NB4 (cell line): Measurements from ENCODE around the gene TTC38.

Experiments
- DNase-seq: peaks from one replicate; pipeline ENCODE4 v3.0.0; 2010; ENCODE audit warnings: low read depth
- H3K4me3 ChIP-seq: one replicate; pipeline ENCODE4 v1.5.1; 2011; ENCODE audit warnings: mild to moderate bottlenecking, low read depth, low read length, moderate library complexity
- CTCF ChIP-seq: IDR thresholded peaks from one replicate; pipeline ENCODE4 v1.5.1; 2012; ENCODE audit warnings: low read depth, low read length
- MAX ChIP-seq: IDR thresholded peaks from 2 replicates; pipeline ENCODE4 v1.6.1; 2011; ENCODE audit warnings: low read depth, low read length
- MYC ChIP-seq: IDR thresholded peaks from 2 replicates; pipeline ENCODE4 v1.6.1; 2011; ENCODE audit warnings: low read depth, low read length
- POLR2A ChIP-seq: IDR thresholded peaks from 2 replicates; pipeline ENCODE4 v1.6.1; 2011; ENCODE audit warnings: mild to moderate bottlenecking; ENCODE audit not compliant: insufficient read length; ENCODE audit errors: extremely low read depth

Gene TTC38

DNA sequence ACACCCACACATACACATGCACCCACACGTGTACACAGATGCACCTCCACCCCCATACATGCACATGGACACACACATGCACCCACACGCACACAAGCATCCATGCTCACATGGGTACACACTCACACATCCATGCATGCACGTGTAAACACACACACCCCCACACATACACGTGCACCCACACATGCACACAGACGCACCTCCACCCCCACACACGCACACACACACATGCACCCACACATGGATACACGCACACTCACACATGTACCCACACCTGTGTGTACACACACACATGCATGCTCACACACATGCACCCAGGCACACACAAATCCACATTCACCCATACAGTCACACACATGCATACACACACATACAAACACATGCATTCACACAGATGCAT lies 42.2 kb upstream of the TTC38 start:
- no peak for DNase-seq
- no peak for TF ChIP-seq MYC
- no peak for TF ChIP-seq POLR2A
- TF ChIP-seq MAX, result no peak
- TF ChIP-seq CTCF, result no peak
- no peak overlapping the region for H3K4me3 ChIP-seq

DNA sequence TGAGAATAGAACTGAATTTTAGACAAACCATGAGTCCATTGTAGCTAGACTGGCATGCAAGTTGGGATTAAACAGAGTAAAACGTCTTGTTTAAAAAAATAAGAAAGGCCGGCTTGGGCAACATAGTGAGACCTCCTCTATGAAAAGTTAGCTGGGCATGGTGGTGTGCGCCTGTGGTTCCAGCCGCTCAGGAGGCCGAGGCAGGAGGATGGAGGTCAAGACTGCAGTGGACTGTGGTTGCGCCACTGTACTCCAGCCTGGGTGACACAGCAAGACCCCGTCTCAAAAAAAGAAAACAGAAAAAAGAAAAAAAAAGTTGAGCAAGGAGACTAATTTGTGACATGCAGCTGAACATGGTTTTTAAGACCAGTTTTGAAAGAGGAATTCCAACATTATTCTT lies 41.2 kb upstream of the TTC38 start:
- TF ChIP-seq MYC, result no peak
- TF ChIP-seq POLR2A, result no peak
- TF ChIP-seq MAX, result no peak
- no peak for TF ChIP-seq CTCF
- H3K4me3 ChIP-seq, result no peak overlapping the region
- no peak for DNase-seq

GRCh38 chr22:46229701-46230100 lies 38.1 kb upstream of the TTC38 start:
- no peak overlapping the region for H3K4me3 ChIP-seq
- no peak for DNase-seq
- TF ChIP-seq MYC (no peak), MAX (no peak), POLR2A (no peak), CTCF (no peak)

DNA sequence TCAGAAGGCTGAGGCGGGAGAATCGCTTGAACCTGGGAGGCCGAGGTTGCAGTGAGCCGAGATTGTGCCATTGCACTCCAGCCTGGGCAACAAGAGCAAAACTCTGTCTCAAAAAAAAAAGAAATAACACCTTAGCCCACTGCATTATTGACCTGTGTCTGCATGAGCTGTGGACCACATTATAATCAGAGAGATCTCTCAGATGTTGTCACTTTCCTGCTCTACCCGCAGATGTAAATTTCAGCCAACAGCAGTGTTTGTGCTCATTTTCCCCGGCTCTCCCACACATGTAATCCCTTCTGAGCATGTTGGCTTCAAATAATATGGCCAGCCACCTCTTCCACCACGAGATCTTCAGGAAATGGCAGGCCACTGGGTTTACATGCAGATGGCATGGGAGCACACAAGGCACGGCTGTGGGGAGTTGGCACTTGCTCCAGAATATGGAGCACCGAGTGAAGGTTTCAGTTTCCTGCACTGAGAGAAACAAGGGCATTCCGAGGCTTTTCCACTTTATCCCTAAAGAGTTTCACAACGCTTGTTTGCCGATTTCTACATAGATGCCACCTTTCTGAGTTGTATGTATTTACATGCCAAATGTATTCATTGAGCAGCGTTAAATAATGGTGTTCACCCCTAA lies 37.4 kb upstream of the TTC38 start:
- no peak overlapping the region for H3K4me3 ChIP-seq
- TF ChIP-seq MYC, result no peak
- TF ChIP-seq MAX, result no peak
- no peak for TF ChIP-seq CTCF
- no peak for TF ChIP-seq POLR2A

DNA sequence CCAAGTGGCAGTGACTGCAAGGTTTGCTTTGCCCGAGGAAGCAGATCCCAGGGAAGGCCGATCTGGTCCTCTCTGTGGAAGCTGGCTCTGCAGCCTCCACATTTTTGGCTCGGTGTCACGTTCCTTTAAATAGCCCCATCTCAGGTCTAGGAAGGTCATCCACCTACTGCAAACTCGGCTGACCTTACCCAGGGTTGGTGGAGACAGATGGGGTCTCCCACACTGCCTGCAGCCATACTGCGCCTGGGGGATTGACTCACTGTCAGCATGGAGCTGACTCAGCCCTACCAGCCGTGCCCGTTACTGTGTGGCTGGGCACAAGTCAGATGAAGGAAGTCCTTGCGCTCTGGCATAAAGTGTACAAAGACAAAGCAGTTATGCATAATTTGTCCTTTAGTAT lies 34.6 kb upstream of the TTC38 start:
- peak; percentile 76 for DNase-seq
- TF ChIP-seq MAX (no peak), POLR2A (no peak), CTCF (no peak), MYC (no peak)
- no peak overlapping the region for H3K4me3 ChIP-seq

More for the DNA sequence above, 37.4 kb upstream of the TTC38 start:
- DNase-seq, result no peak

DNA sequence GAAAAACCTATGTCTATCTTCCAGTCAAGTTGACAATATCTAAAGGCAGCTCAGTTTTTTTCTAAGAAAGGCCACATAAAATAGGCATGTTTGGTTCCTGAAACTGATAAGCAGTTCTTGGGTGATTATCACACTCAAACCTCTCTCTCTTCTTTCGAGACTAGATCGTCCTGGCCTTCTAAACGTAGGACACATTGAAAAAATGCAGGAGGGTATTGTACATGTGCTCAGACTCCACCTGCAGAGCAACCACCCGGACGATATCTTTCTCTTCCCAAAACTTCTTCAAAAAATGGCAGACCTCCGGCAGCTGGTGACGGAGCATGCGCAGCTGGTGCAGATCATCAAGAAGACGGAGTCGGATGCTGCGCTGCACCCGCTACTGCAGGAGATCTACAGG lies 32.8 kb upstream of the TTC38 start:
- DNase-seq, result no peak
- H3K4me3 ChIP-seq, result no peak overlapping the region
- no peak for TF ChIP-seq MAX
